Stimulated activated CD8-positive, alpha-beta memory T cell treated with anti-CD3 and anti-CD28 coated beads, Interleukin-15, amount 100 ng/mL, for 4 hours (primary cell): ENCODE data around the gene COL9A3.

Experiments
- DNase-seq, 2 donors: peaks; one replicate each; pipeline ENCODE4 v3.0.0-alpha.2; 2020; ENCODE audit warnings: low read depth in 2 of 2

Gene COL9A3

DNA sequence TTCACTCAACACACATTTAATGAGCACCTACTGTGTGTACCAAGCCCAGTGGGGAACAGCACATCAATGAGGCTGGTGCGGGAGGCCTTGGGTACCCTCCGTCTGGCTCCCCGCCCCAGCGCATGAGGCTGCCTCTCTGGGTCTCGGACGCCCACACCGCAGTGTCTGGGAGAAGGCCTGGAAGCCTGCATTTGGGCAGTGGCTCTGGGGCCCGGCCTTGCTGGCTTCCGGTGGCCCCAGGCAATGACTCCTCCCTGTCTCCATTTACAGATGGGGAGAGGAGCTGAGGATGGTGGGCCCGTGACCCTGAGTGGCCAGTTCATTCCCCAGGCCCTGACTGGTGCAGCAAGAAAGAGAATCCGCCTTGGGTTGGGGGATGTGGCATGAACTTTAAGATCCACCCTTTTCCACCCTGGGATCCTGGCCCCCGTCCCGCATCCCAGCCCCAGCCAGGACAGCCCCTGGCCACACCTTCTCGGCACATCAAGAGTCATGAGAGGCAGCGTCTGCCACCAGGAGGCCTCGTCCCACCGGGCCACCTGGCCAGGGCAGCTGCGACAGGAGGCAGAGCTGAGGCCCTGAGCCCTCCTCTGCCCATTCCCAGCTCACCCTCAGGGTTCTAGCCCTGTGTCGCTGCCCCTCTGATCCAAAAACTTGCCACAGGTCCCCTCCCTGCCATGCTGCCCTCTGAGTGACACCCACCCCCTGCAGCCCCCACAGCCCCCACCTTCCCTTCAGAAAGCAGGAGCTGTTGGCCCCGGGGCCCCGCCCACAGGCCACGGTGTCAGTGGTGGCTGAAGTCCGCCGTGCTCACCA is 38.0 kb upstream of the COL9A3 start:
- DNase-seq = no peak

DNA sequence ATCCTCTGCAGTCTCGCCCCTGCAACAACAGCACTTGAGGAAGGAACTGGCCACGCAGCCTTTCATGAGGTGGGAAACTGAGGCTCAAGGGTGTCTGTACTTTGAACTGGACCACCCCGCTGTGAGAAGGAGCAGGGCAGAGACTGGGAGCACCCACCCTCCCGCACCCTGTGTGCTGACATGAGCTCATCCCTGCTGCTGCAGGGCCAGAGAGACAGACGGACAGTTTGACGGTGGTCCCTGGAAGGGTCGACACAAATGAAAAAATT is 37.5 kb upstream of the COL9A3 start:
- DNase-seq = no peak

DNA sequence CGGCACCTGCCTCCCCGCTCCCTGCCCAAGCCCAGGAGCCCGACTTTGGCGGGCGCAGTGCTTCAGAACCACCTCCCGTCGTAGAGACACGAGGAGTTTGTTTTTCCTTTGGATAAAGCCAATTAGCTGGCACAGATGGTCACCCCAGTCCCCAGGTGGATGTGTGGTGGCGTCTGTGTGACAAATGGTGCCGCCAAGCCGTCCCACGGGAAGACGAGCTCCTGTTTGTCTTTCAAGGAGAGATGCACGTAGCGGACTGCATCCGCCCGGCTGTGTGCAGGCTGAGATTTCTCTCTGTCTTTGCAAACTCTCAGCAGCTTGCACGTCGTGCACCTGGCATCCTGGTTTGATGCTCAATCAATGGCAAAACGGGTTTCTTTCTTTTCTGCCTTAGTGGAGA is 36.6 kb upstream of the COL9A3 start:
- no peak for DNase-seq

DNA sequence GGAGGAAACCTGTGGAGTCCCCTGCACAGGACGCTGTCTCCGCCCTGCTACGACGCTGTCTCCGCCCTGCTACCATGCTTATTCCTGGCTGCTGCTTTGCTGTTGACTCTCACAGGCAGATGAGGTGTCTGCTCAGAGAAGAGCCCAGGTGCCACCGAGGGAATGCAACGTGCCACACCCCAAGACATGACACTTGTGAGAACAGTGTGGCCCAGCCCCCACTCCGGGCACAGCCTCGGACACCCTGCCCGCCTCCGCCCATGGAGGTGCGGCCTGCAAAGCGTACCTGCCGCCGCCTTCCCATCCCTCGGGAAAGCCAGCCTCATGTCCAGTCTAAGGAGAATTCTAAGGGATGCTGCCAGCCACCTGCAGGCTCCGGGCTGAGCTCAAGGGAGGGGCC is 36.2 kb upstream of the COL9A3 start:
- no peak for DNase-seq

DNA sequence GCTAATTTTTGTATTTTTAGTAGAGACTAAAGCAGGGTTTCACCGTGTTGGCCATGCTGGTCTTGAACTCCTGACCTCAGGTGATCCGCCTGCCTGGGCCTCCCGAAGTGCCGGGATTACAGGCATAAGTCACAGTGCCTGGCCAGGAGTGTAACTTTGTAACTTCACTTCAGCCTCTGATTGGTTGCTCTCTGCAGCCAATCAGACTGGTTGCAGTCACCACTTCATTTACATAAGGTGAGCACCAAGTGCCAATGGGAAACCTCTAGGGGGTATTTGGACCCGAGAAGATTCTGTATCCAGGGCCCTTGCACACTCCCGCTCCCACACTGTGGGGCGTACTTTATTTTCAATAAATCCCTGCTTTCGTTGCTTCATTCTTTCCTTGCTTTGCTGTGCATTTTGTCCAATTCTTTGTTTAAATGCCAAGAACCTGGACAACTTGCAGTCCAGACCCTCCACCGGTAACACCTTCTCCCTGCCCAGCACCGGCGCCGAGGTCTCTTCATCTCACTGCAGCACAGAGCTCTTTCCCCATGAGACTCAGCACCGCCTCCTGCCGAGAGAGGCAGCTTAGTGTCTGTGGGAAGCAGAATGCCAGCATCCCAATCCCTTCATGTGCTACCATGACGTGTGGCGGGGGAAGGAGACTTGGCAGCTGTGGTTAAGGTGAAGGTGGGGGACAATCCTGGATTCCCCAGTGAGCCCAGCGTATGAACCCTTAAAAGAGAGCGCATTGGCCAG is 34.5 kb upstream of the COL9A3 start:
- no peak for DNase-seq

DNA sequence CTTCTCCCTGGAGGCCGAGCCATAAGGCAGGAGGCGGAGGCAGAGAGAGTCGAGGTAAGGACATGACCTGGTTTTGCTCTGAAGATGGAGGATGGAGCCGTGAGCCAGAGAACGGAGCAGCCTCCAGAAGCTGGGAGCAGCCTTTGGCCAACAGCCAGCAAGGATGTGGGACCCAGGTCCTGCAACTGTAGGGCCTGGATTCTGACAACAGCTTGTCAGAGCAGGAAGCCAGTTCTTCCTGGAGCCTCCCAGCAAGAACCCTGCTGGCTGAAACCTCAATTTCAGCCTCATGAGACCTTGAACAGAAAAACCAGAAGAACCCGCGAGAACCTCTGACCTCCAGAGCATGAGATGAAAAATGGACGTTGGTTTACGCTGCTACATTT is 34.0 kb upstream of the COL9A3 start:
- DNase-seq = no peak

DNA sequence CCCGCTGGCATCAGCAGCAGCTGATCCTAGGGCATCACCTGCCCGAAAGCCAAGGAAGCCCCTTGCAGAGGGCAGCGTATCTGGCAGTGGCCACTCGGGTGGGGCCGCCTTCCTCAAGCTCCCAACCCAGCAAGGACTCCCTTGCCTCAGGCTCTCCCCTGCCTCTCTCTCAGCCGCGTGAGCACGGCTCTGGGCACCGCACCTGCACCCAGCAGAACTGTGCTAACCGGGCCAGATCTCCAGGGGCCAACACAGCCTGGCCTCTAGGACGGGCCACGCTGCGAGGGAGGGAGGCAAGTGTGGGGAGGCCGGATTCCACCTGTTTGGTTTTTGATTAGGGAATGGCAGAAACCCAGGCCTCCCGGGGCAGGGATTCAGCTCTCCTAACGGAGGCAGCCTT is 32.4 kb upstream of the COL9A3 start:
- no peak for DNase-seq

DNA sequence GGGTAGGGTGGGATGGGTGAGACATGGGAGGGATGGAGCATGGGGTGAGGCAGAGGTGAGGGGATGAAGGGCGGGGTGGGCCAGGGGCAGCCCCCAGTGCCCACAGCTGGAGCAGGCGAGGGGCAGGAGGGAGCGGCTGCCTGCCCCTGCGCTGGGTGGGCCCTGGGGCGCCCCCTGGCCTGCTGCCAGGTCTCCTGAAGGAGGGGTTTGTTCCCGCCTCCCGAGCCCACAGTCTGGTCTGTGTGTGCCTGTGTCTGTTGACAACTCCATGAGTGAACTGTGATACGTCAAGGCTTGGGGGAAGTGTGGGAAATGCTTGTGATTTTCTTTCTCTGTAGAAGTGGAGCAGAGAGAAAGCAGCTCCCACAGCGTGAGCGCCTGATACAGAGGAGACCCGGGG is 31.5 kb upstream of the COL9A3 start:
- no peak for DNase-seq

DNA sequence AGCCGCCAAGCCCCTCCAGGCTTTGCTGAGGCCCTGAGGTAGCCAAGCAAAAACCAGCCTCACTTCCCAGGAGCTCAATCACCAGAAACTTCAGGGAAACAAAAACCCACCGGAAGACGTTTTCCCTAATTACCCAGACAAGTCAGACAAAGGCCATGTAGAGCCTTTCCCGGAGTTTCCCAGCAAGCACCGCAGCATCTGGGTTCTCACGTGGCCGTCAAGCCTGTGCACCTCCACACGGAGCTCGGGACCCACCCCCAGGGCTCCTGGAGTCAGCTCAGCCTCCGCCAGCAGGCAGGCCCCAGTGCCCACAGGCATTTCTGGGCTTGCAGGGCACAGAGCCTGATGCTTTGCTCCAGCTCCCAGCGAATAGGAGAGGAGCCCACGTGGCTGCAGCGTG is 30.7 kb upstream of the COL9A3 start:
- DNase-seq = no peak

DNA sequence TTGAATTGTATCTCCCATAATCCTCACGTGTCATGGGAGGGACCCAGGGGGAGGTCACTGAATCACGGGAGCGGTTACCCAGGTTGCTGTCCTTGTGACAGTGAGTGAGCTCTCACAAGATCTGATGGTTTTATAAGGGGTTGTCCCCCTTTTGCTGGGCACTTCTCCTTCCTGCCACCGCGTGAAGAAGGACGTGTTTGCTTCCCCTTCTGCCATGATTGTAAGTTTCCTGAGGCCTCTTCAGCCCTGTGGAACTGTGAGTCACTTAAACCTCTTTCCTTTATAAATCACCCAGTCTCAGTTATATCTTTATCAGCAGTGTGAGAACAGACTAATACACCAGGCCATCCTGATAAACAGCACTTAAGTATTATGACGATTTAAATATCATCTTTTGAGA is 29.5 kb upstream of the COL9A3 start:
- no peak for DNase-seq

DNA sequence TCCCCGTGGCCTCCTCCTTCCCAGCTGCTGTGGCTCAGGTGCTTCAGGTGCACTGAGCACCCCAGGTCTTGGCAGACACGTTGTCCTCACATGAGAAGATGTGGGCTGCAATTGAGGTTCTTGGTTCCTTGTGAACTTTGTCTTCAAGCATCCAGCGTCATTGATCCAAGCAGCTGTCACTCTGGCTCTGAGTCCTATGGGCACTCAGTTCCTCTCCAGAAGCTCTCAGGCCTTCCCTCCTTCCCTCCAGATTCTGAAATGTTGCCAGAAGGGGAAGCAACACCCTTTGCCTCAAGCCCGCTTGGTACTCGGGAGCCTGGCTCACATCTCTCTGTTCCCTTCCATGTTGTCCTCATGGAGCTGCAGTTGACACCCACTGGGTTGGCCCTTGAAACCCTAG is 29.0 kb upstream of the COL9A3 start:
- no peak for DNase-seq

DNA sequence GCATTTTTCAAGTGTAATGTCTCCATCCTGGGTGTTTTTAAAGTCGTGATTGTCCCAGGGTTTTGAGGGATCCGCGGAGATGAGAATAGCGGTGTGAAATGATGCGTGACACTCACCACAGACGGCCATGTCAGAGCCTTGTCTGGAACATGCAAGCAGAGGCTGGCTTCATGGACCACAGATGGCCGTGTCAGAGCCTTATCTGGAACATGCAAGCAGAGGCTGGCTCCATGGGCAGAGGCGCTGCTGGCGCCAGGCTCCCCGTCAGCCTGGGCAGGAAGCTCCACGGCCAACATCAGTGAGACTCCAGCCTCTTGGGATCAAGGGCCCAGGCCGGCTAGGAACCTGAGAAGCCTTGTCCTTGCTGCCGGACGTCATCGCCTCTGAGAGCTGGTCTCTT is 28.2 kb upstream of the COL9A3 start:
- no peak for DNase-seq

DNA sequence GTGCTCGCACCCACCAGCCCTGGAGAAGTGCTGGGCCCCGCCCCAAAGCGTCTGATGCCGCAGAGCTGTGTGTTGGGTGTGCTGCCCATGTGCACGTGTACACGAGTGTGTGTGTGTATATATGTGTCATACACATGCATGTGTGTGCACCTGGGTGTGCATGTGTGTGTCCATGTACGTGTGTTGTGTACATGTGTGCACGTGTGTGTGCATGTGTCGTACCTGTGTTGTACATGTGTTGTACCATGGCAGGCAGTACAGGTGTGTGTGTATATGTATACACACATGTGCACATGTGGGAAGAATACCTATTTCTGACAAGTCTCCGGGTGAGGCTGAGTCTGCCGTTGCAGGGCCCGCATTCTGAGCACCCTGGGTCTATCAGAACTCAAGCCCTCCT is 26.8 kb upstream of the COL9A3 start:
- no peak for DNase-seq

DNA sequence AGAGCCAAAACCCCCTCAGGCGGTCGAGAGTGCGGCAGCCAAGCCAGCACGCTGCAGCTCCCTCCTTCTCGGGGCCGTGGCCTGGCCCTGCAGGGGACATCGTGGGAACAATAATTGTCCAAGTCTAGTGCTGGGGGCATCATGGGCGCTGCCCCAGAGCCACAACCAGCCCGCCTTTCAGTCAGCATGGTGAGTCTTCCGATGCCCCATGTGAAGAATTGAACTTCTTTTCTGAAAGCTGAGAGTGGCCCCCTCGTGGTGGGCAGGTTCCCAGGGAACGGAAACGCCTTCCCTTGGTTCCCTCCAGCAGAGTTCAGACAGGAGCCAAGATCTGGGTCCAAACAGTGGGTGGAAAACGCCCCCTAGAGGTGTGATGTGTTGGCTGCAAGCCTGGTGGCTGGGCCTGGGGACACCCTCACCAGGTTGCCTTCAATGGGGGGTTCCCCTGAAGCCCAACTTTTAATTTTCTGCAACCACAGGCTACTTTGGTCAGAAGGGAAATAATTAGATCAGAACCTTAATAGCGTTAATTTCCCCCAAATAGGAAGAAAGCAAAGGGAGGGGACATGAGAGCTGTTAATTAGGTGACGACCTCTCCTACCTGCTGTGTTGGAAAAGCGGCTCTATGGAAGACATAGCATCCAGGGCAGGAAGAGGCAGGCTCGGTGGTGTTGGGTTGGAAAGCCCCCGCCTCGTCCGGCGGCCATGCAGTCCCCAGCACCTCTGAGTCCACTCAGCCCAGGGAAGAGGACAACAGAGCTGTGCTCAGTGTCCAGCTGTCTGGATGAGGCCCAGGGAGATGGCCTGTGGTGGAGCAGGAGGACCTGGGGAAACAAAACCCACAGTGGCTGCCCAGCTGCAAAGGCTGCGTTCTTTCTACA is 25.3 kb upstream of the COL9A3 start:
- peak; percentile 40 to 57 for DNase-seq

DNA sequence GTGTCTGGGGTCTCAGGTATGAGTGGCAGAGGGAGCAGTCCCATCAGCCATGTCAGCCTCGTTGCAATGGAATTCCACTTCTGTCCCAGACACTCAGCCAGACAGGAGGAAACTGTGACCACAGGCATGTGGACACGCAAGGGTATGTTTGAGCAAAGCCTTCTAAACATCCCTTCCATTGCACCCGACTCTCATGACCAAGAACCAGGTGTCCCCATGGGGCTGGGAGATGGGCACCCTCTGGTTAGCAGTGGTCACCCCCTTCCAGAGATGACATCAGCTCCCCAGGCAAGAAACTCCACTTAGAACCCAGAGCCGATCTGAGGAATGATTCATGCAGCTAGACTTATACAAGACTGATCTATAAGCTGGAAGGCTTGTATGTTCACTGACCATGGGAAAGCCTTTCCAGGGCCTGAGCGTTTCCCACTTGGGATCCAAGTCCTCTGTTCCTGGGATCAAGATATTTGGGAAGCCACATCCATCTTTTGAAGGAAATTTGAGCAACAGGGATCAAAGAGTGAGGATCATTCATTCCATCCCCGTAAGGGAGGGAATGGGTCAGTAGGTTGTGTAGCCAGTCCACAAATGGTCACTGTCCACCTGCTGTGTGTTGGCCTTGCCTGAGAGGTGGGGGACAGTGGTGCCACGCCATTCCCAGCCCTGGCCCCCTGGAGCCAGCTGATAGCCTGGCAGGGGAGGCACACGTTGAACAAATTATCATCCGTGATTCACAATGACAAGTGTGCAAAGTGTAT is 24.5 kb upstream of the COL9A3 start:
- no peak for DNase-seq

DNA sequence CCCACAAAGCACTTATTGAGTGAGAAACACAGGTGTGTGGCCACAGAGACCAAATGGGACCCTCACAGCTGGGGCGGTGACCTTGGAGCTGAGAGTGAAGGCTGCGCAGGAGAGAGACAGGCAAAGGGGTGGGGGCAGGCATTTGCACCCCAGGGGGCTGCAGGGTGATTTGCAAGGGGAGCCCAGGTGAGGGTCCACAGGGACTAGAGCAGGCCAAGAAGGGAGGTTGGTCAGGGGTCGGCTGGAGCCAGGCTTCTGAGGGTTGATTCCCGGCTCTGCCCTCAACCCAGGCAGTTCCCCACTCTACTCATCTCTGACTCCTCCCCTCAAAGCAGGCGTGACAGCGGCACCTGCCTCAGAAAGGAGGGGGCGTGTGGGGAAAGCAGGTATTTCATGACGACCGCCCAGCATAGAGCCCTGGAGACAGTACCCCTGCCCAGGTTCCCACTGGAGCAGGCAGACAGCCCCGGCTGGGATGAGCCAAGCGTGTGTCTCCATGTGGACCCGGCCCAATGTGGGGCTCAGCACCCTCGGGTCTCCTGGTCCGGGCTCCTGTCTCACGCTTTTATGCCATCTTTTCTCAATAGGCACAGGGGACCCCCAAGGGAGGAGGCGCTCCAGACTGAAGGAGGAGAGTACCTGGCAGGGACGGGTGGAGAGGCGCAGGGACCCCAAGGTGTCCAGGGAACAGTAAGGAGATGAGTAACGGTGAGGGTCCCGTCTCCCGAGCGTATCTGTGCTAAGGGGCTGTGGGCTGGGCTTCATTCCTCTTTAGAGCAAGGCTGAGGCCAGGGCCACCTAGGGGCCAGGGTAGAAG is 23.7 kb upstream of the COL9A3 start:
- no peak for DNase-seq

DNA sequence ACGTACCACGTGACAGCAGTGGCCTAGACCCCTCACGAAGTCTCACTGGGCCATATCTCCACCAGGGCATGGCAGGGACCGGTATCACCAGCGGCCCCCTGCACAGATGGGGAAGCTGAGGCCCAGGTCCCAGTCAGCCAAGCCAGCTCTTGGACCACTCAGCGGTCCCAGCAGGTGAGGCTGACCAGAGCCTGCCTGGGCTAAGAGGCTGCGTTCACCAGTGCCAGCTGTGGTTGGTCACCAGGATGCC is 23.2 kb upstream of the COL9A3 start:
- no peak for DNase-seq

DNA sequence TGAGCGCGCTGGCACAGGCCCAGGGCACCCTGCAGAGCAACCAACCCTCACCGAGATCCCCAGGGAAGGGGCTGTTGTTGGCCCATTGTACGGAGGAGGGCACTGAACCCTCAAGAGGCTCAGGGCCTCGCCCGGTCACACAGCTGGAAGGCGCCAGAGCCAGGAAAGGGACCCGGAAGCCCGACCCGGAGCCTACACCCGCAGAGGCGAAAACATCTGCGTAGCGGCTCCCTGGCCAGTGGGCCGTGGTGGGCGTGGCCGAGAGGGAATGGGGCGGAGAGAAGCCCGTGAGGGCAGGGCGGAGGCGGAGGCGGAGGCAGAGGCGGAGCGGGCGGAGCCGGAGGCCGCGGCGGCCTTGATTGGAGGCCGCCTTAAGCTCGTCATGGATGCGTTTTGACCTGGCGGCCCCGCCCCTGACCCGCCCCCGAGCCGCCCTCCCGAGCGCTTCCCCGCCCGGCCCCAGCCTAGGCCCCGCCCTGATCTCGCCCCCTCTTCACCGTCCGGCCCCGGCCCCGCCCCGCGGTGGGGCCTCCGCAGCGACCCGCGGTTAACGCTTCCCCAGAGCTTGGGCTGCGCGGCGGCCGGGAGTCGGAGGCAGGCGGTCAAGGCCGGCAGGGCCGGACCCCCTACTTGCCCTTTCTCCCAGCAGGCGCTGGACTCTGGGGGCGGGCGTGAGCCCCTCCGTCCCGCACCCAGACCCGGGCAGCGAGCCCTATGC is 22.7 kb upstream of the COL9A3 start:
- peak; percentile 85 to 88 for DNase-seq

DNA sequence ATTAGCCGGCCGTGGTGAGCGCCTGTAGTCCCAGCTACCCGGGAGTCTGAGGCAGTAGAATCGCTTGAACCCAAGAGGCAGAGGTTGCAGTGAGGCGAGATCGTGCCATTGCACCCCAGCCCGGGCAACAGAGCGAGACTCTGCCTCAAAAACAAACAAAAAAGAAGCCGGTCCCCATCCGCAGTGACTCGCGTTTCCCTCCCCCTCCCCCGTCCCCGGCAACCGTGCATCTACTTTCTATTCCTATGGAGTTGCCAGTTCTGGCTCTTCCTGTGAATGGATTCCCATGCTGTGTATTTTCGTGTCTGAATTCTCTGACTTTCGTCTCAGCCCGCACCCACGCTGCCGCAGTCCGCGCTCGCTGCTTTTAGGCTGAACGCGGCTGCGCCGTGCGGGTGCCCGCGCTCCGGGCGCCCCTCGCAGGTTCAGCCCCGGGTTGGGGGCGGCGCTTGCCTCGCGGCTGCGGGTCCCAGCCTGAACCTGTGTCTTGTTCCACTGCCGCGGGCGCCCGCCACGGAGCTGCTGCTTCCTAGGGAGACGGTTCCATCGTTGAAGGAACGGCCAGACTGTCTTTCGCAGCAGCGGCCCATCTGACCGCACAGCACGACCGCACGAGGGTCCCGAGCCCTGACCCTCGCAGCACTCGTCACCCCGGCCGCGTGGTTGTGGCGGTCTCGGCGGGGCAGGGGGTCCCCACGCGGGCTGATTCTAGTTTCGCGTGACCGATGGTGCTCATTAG is 21.7 kb upstream of the COL9A3 start:
- DNase-seq = peak; percentile 55
